Measurements from ENCODE around the gene ALPI.

DNA sequence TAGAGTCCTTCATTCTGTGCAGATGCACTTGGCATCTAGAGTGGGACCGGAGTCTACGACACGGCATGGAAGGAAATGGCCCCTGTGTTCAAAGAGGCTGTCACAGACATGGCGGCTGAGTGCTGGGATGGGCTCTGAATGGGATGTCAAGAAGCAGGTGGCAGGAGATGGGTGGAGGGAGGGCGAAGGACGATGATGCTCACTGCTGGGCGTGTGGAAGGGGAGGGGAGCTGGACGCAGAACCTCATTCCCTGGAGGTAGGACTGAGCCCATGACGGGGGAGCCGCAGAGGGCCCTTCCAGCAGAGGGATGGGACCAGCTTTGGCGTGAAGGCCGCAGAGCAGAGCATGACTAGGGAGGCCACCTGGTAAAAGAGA, 18.8 kb upstream of the ALPI start:
- TF ChIP-seq, protein P1, sequence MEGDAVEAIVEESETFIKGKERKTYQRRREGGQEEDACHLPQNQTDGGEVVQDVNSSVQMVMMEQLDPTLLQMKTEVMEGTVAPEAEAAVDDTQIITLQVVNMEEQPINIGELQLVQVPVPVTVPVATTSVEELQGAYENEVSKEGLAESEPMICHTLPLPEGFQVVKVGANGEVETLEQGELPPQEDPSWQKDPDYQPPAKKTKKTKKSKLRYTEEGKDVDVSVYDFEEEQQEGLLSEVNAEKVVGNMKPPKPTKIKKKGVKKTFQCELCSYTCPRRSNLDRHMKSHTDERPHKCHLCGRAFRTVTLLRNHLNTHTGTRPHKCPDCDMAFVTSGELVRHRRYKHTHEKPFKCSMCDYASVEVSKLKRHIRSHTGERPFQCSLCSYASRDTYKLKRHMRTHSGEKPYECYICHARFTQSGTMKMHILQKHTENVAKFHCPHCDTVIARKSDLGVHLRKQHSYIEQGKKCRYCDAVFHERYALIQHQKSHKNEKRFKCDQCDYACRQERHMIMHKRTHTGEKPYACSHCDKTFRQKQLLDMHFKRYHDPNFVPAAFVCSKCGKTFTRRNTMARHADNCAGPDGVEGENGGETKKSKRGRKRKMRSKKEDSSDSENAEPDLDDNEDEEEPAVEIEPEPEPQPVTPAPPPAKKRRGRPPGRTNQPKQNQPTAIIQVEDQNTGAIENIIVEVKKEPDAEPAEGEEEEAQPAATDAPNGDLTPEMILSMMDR (IDR thresholded peaks at IDR 0.05; ENCODE audit: extremely low read depth in 1 of 2, insufficient read depth in 1 of 2, low read depth in 1 of 2, low read length in 2 of 2), result no peak
- no peak for TF ChIP-seq MAX (IDR thresholded peaks at IDR 0.05; ENCODE audit: insufficient read depth, insufficient read length)
- no peak for TF ChIP-seq POLR2A (IDR thresholded peaks at IDR 0.05; ENCODE audit: low read depth, low read length)
- TF ChIP-seq POLR2AphosphoS5 (IDR thresholded peaks at IDR 0.05; ENCODE audit: insufficient read depth, low read depth, low read length), result no peak
- TF ChIP-seq EZH2 (IDR thresholded peaks at IDR 0.05; ENCODE audit: borderline replicate concordance, low read depth, low read length, severe bottlenecking), result no peak
- no peak for TF ChIP-seq MYC (IDR thresholded peaks at IDR 0.05; ENCODE audit: low read depth, low read length)
- TF ChIP-seq GATA2 (IDR thresholded peaks at IDR 0.05; ENCODE audit: insufficient read depth, insufficient read length, low read depth, low read length), result no peak
- TF ChIP-seq JUN (IDR thresholded peaks at IDR 0.05; ENCODE audit: borderline replicate concordance, insufficient read depth, insufficient read length, low read depth), result no peak

Data from endothelial cell of umbilical vein (primary cell).